H1 (cell line): ENCODE results near the gene AMH. TPM values are rescaled to one million over a fixed set of nuclear protein-coding genes. Genes with fewer than 3 reads are reported as not detected.

ENCODE experiments used
- CTCF ChIA-PET: fragments of 300-600 bp; sonication (Branson Sonifier 250); formaldehyde crosslinking; loops from one replicate; lab custom pipeline; 2021; ENCODE audit not compliant: partially characterized antibody; lab: Charles Lee
- POLR2A ChIA-PET: fragments of 300-600 bp; sonication (Branson Sonifier 250); formaldehyde crosslinking; loops from one replicate; lab custom pipeline; 2021; ENCODE audit warnings: inconsistent platforms; ENCODE audit not compliant: partially characterized antibody; lab: Charles Lee
- DNase-seq, 2 experiments: peaks; one replicate each; pipeline versions ENCODE4 v3.0.0 to v3.0.0-alpha.2; 2010 to 2022; ENCODE audit warnings: low spot score in 2 of 2, low read depth in 1 of 2, mixed read lengths in 1 of 2
- FAIRE-seq: peaks from 2 replicates; lab custom pipeline; 2011; peaks lifted over from hg19 to GRCh38; lab: Jason Lieb, UNC
- H2AFZ ChIP-seq: 2 replicates; pipeline ENCODE4 v1.8.1; 2012; ENCODE audit warnings: low read length, inconsistent platforms
- H2AK5ac ChIP-seq: 2 replicates; pipeline ENCODE4 v1.6.1; 2013; ENCODE audit warnings: low read depth, low read length
- H2BK120ac ChIP-seq: replicated peaks from 2 replicates; pipeline ENCODE3; 2013; ENCODE audit warnings: low read depth, low read length, inconsistent platforms
- H2BK12ac ChIP-seq: 2 replicates; pipeline ENCODE4 v1.6.1; 2013; ENCODE audit warnings: low read depth, low read length
- H2BK15ac ChIP-seq: 2 replicates; pipeline ENCODE4 v1.6.1; 2013; ENCODE audit warnings: low read length
- H2BK20ac ChIP-seq: 2 replicates; pipeline ENCODE4 v1.6.1; 2013; ENCODE audit warnings: low read length
- H2BK5ac ChIP-seq: 2 replicates; pipeline ENCODE4 v1.6.1; 2013; ENCODE audit warnings: low read depth, low read length
- H3K14ac ChIP-seq: 2 replicates; pipeline ENCODE4 v1.6.1; 2013; ENCODE audit warnings: inconsistent platforms; ENCODE audit not compliant: insufficient read length
- H3K18ac ChIP-seq: 2 replicates; pipeline ENCODE4 v1.6.1; 2013; ENCODE audit warnings: low read length; ENCODE audit errors: extremely low read depth
- H3K23ac ChIP-seq: 2 replicates; pipeline ENCODE4 v1.6.1; 2013; ENCODE audit warnings: inconsistent platforms; ENCODE audit not compliant: insufficient read length
- H3K23me2 ChIP-seq: 2 replicates; pipeline ENCODE4 v1.6.1; 2013; ENCODE audit warnings: low read depth, low read length
- H3K27ac ChIP-seq: 2 replicates; pipeline ENCODE4 v1.6.1; 2011; ENCODE audit warnings: low read depth, low read length, inconsistent platforms
- H3K27me3 ChIP-seq, 4 experiments: replicated peaks in 1 of 4; 1 replicate in 1 of 4; 2 replicates in 3 of 4; pipeline versions ENCODE4 v1.6.1 to v1.8.1; 2011 to 2013; ENCODE audit warnings: low read length in 3 of 4, mild to moderate bottlenecking in 3 of 4, inconsistent platforms in 2 of 4, mixed read lengths in 2 of 4, moderate library complexity in 1 of 4; ENCODE audit not compliant: control insufficient read depth in 3 of 4, insufficient read depth in 3 of 4; ENCODE audit errors: extremely low read depth in 1 of 4
- H3K36me3 ChIP-seq, 4 experiments: 2 replicates each; pipeline versions ENCODE4 v1.6.1 to v1.8.1; 2011 to 2013; ENCODE audit warnings: mild to moderate bottlenecking in 4 of 4, low read length in 3 of 4, moderate library complexity in 2 of 4, control low read depth in 1 of 4, inconsistent platforms in 1 of 4; ENCODE audit not compliant: insufficient read depth in 4 of 4, control insufficient read depth in 2 of 4
- H3K4ac ChIP-seq: replicated peaks from 2 replicates; pipeline ENCODE3; 2013; ENCODE audit warnings: low read length, low read depth, mixed read lengths, inconsistent platforms; ENCODE audit not compliant: insufficient read length
- H3K4me1 ChIP-seq, 4 experiments: replicated peaks in 1 of 4; 1 replicate in 1 of 4; 2 replicates in 3 of 4; pipeline versions ENCODE4 v1.6.1 to v1.8.1; 2011 to 2013; ENCODE audit warnings: low read length in 3 of 4, inconsistent platforms in 2 of 4, mixed read lengths in 1 of 4; ENCODE audit not compliant: insufficient read depth in 4 of 4, control insufficient read depth in 3 of 4
- H3K4me2 ChIP-seq, 2 experiments: 2 replicates each; pipeline versions ENCODE4 v1.6.1 to v1.8.1; 2011 to 2013; ENCODE audit warnings: low read depth in 2 of 2, low read length in 2 of 2, control low read depth in 1 of 2, inconsistent platforms in 1 of 2, mild to moderate bottlenecking in 1 of 2; ENCODE audit not compliant: insufficient read depth in 1 of 2
- H3K4me3 ChIP-seq, 4 experiments: fragments of 200-600, 300-600 bp in 1 of 4; sonication (generic), shearing (Covaris generic), sonication (Bioruptor Twin) in 1 of 4; 2 replicates each; pipeline versions ENCODE4 v1.5.1 to v1.8.1; 2011 to 2016; ENCODE audit warnings: low read length in 4 of 4, low read depth in 3 of 4, control low read depth in 2 of 4, inconsistent platforms in 2 of 4, mild to moderate bottlenecking in 2 of 4, mixed read lengths in 1 of 4, moderate library complexity in 1 of 4; ENCODE audit not compliant: insufficient read depth in 2 of 4; ENCODE audit errors: extremely low read depth in 1 of 4
- H3K56ac ChIP-seq: replicated peaks from 2 replicates; pipeline ENCODE3; 2013; ENCODE audit warnings: low read depth, mild to moderate bottlenecking, mixed read lengths, low read length, inconsistent platforms; ENCODE audit not compliant: insufficient read length
- H3K79me1 ChIP-seq: 2 replicates; pipeline ENCODE4 v1.6.1; 2013; ENCODE audit warnings: low read depth, low read length, control low read depth
- H3K79me2 ChIP-seq, 2 experiments: 2 replicates each; pipeline versions ENCODE4 v1.6.1 to v1.8.1; 2012 to 2013; ENCODE audit warnings: low read length in 2 of 2, mild to moderate bottlenecking in 2 of 2, inconsistent platforms in 1 of 2; ENCODE audit not compliant: insufficient read depth in 2 of 2, control insufficient read depth in 1 of 2
- H3K9ac ChIP-seq, 4 experiments: replicated peaks in 1 of 4; 1 replicate in 1 of 4; 2 replicates in 3 of 4; pipeline versions ENCODE4 v1.6.1 to v1.8.1; 2011 to 2013; ENCODE audit warnings: low read depth in 3 of 4, low read length in 3 of 4, control low read depth in 2 of 4, mild to moderate bottlenecking in 2 of 4, moderate library complexity in 2 of 4, inconsistent platforms in 1 of 4; ENCODE audit errors: extremely low read depth in 1 of 4
- H3K9me3 ChIP-seq, 2 experiments: 2 replicates each; pipeline versions ENCODE4 v1.6.1 to v1.8.1; 2012 to 2013; ENCODE audit warnings: mild to moderate bottlenecking in 2 of 2, moderate library complexity in 2 of 2, control low read depth in 1 of 2, inconsistent platforms in 1 of 2, low read depth in 1 of 2, low read length in 1 of 2, mixed read lengths in 1 of 2; ENCODE audit not compliant: insufficient read depth in 2 of 2
- H4K20me1 ChIP-seq, 2 experiments: replicated peaks in 1 of 2; 2 replicates each; pipeline versions ENCODE3 to v1.8.1; 2011 to 2013; ENCODE audit warnings: inconsistent platforms in 2 of 2, low read length in 2 of 2, mild to moderate bottlenecking in 1 of 2; ENCODE audit not compliant: insufficient read depth in 2 of 2, control insufficient read depth in 1 of 2
- H4K5ac ChIP-seq: 2 replicates; pipeline ENCODE4 v1.6.1; 2013; ENCODE audit warnings: low read length, low read depth, mixed read lengths, inconsistent platforms; ENCODE audit not compliant: insufficient read length
- H4K8ac ChIP-seq: 2 replicates; pipeline ENCODE4 v1.8.0; 2013; ENCODE audit warnings: mild to moderate bottlenecking, moderate library complexity, low read length, inconsistent platforms; ENCODE audit not compliant: insufficient read depth; ENCODE audit errors: extremely low read depth
- H4K91ac ChIP-seq: replicated peaks from 2 replicates; pipeline ENCODE3; 2013; ENCODE audit warnings: low read length, mixed read lengths, inconsistent platforms; ENCODE audit not compliant: insufficient read length
- BACH1 ChIP-seq: IDR thresholded peaks from 2 replicates; pipeline ENCODE4 v1.6.1; 2012; ENCODE audit warnings: low read length, improper control_type of control experiment
- BRCA1 ChIP-seq: IDR thresholded peaks from 2 replicates; pipeline ENCODE4 v1.6.1; 2012; ENCODE audit warnings: low read depth, low read length, improper control_type of control experiment
- HDAC2 ChIP-seq, 2 experiments: fragments of 300-600 bp in 1 of 2; sonication (generic) in 1 of 2; IDR thresholded peaks; 2 replicates each; pipeline ENCODE4 v1.6.1; 2011 to 2012; ENCODE audit warnings: low read depth in 2 of 2, low read length in 2 of 2, mild to moderate bottlenecking in 2 of 2, moderate library complexity in 2 of 2, borderline replicate concordance in 1 of 2, inconsistent platforms in 1 of 2
- HDAC6 ChIP-seq: IDR thresholded peaks from one replicate; pipeline ENCODE4 v1.7.1; 2012; ENCODE audit warnings: low read depth, mild to moderate bottlenecking, inconsistent platforms, low read length, moderate library complexity
- RNF2 ChIP-seq: fragments of 200-900, 300-1000 bp; sonication (generic); IDR thresholded peaks from 2 replicates; pipeline ENCODE4 v1.7.1; 2016; ENCODE audit warnings: borderline replicate concordance, low read depth, mild to moderate bottlenecking, antibody characterized with exemption, low read length; ENCODE audit not compliant: poor library complexity, severe bottlenecking; ENCODE audit errors: missing control alignments
- SAP30 ChIP-seq: fragments of 300-600 bp; sonication (generic); IDR thresholded peaks from 2 replicates; pipeline ENCODE4 v1.7.1; 2012; ENCODE audit warnings: low read length, moderate library complexity, mild to moderate bottlenecking, inconsistent platforms; ENCODE audit not compliant: insufficient read depth, insufficient replicate concordance
- SIRT6 ChIP-seq: IDR thresholded peaks from one replicate; pipeline ENCODE4 v1.7.1; 2012; ENCODE audit warnings: low read length, inconsistent platforms
- SP1 ChIP-seq: IDR thresholded peaks from 2 replicates; pipeline ENCODE4 v1.6.1; 2011; ENCODE audit warnings: low read depth, low read length
- SP4 ChIP-seq: IDR thresholded peaks from 2 replicates; pipeline ENCODE4 v1.6.1; 2012; ENCODE audit warnings: low read length, inconsistent platforms
- SRF ChIP-seq: IDR thresholded peaks from 2 replicates; pipeline ENCODE4 v1.6.1; 2011; ENCODE audit warnings: mild to moderate bottlenecking, low read depth, low read length, moderate library complexity
- SUZ12 ChIP-seq: fragments of 200-600 bp; sonication (generic); IDR thresholded peaks from 2 replicates; pipeline ENCODE4 v1.6.1; 2012; ENCODE audit warnings: mild to moderate bottlenecking, inconsistent platforms, low read length, moderate library complexity, mixed read lengths
- TBP ChIP-seq: IDR thresholded peaks from 2 replicates; pipeline ENCODE4 v1.6.1; 2011; ENCODE audit warnings: low read depth, low read length, improper control_type of control experiment
- whole genome bisulfite sequencing, 2 experiments: shearing (Covaris generic) in 1 of 2; methylation state at CpG; one replicate each; pipeline versions ENCODE4 v1.1.6 to v1.1.7; 2013 to 2015; ENCODE audit warnings: low lambda C conversion rate in 2 of 2, mixed read lengths in 2 of 2, inconsistent platforms in 1 of 2, low coverage in 1 of 2, missing lambda C conversion rate in 1 of 2; ENCODE audit not compliant: insufficient replicate concordance in 2 of 2, insufficient coverage in 1 of 2, insufficient read length in 1 of 2; ENCODE audit errors: extremely low coverage in 1 of 2, missing lambda C conversion rate in 1 of 2; 5-methylcytosine and 5-hydroxymethylcytosine counted together
- polyA plus RNA-seq, 7 experiments: library from polyadenylated mRNA; depleted of rRNA in 3 of 7; stranded (reverse) in 5 of 7; unstranded in 2 of 7; fragments of >200 nt in 5 of 7; fragments of 200-250 nt in 2 of 7; gene quantifications; 1 replicate in 5 of 7; 2 replicates in 1 of 7; 4 replicates in 1 of 7; pipeline versions ENCODE4 v1.2.1 to v1.2.3, GENCODE V29; 2011 to 2013; ENCODE audit warnings: missing spikeins in 2 of 7, mixed read lengths in 2 of 7
- total RNA-seq: library from RNA; stranded (reverse); fragmentation: NEBNext Ultra II Directional; extraction: Animal tissue kit (Norgen Biotek cat#: 25700); gene quantifications from 2 replicates; pipeline ENCODE4 v1.2.1, GENCODE V29; 2021

Gene AMH
- total and polyA plus RNA-seq, 2 of the 8 experiments (the other 6 are each of a cell fraction or from before 2014, with no cell fraction given): 10.5 to 15.4 TPM

- ChIA-PET CTCF (interaction anchor here (1.1 to 1.2 kb wide), 2 partner anchors 10 to 11 kb away, joined by 4 to 5 read pairs; no protein-coding TSS in a partner anchor), POLR2A (interaction anchor here (0.8 to 10.3 kb wide), 5 partner anchors 13 to 29 kb away, joined by 3 to 206 read pairs (median 5); partner anchors contain the start of genes AMH and JSRP1)
- Histone ChIP-seq H3K27ac (no peak overlapping the region), H3K4ac (no peak overlapping the region), H3K56ac (no peak overlapping the region), H2AFZ (no peak overlapping the region), H2BK15ac (no peak overlapping the region), H3K79me2 (peaks cover 31 to 56% of the 10 kb centered on the region in 2 experiments), H2AK5ac (no peak overlapping the region), H3K18ac (no peak overlapping the region; the same call in 1 of the 2 replicates), H3K79me1 (peaks cover 20% of the 10 kb centered on the region), H3K23ac (no peak overlapping the region), H3K27me3 (no peaks in the 10 kb centered on the region), H2BK20ac (no peak overlapping the region), H3K4me2 (no peak overlapping the region), H3K36me3 (peaks cover 28 to 49% (median 45%) of the 10 kb centered on the region in 4 experiments), H4K91ac (no peak overlapping the region), H4K5ac (no peak overlapping the region), H3K4me1 (peaks cover 0 to 16% (median 8%) of the 10 kb centered on the region in 4 experiments; a peak in 5 of 7 replicates), H4K20me1 (peaks cover 38 to 64% of the 10 kb centered on the region in 2 experiments), H2BK5ac (no peak overlapping the region), H2BK120ac (no peak overlapping the region), H3K9me3 (no peaks in the 10 kb centered on the region), H3K4me3 (no peak overlapping the region), H3K14ac (no peak overlapping the region), H2BK12ac (no peak overlapping the region), H4K8ac (peak overlapping the region; percentile 16; the same call in 1 of the 2 replicates), H3K23me2 (no peaks in the 10 kb centered on the region; the same call in 1 of the 2 replicates), H3K9ac (no peak overlapping the region)
- FAIRE-seq: no peak
- WGBS, 2 experiments: 93% methylated on average over 31 of the region's 32 CpGs; no CpG with 5 or more reads in 1 of the 2 experiments
- DNase-seq: no peak
- TF ChIP-seq SUZ12 (no peak), RNF2 (no peak), BRCA1 (no peak), TBP (no peak), BACH1 (no peak), SIRT6 (no peak), SAP30 (no peak), SP1 (no peak), SP4 (no peak), SRF (no peak), HDAC6 (no peak), HDAC2 (IDR thresholded peaks at IDR 0.05; ENCODE audit: borderline replicate concordance in 1 of 2, low read depth in 2 of 2, low read length in 2 of 2) (no peak)
Measured at GRCh38 chr19:2243274-2244124, 5.6 kb upstream of the AMH start.
